Femur (tissue), 1 donor: Measurements from ENCODE around the gene SYCE3.
"Not testable (repeated sequence)": the region's sequence is repeated elsewhere in the genome, so short reads cannot be mapped to it uniquely, and the experiment has no call there.

Source experiments
- DNase-seq: peaks from one replicate; pipeline ENCODE4 v3.0.0-alpha.2; 2017

The SYCE3 gene

DNA sequence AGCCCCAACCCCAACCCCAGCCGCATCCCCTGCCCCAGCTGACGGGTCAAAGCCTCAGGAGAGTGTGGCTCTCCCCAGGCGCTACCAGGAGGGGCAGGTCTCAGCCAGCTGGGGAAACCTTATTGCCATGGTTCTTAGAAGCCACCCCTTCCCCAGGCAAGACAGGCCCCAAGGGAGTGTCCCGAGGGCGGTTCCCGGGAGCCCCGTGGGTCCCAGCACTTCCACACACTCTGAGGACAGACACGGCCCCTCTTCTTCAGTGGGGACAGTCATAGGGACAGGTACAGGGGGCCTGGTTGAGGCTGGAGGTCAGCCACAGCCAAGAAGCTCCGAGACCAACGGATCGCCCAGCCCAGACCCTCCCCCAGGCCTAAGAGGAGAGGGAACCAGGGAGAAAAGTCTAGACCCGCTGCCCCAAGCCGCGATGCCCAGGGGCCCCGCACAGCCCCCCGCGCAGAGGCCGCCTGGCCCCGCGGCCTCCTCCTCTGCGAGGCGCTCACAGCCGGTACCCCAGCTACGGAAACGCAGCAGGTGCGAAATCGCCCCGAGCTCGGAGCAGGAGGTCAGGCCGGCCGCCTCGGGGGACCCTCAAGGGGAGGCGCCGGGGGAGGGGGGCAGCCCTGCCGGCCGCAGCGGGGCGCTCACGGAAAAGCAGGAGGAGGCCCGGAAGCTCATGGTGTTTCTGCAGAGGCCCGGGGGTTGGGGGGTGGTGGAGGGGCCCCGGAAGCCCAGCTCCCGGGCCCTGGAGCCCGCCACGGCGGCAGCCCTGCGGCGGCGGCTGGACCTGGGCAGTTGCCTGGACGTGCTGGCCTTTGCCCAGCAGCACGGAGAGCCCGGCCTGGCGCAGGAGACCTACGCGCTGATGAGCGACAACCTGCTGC is 14.4 kb downstream of the SYCE3 start:
- DNase-seq = no peak

GRCh38 chr22:50547263-50547985 is 15.3 kb downstream of the SYCE3 start:
- no peak for DNase-seq

GRCh38 chr22:50546326-50547262 is 16.1 kb downstream of the SYCE3 start:
- DNase-seq = no peak

DNA sequence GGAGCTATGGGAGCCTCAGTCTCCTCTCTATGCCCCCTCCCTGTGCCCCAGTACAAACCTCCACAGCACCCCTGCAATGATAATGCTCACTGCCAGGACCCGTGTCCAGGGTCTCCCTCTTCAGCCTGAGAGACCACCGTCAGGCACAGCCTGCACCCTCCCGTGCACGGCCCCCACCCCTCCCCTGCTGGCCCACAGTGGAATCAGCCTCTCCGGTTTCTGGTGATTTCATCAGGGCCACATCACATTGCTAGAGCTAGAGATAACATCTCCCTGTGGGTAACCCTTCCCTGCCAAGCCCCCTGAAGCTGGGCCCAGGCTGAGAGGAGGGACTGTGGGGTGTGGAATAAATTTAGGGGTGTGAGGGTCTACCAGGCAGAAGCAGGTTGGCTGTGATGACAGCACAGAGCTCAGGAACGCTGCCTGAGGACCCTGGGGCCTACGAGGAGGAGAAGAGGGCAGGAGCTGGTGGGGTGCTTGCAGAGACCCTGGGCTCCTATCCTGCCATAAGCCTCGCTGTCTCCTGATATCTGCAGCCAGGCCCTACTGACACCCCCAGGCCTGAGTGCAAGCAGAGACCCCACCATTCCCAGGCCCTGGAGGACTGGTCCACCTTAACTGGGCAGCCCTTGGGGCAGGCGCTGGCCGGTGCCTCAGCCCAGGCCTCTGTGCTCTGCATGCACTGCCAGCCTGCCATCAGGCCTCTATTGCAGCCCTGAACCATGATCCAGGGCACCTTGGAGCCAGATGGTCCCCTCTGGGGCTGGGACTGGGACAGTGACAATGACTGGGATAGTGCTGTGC is 17.0 kb downstream of the SYCE3 start, which contains the start of gene KLHDC7B:
Gene KLHDC7B, plus strand, starts transcription at position 378 of the 804 bp plus-strand sequence. Its CDS starts 345 bp downstream, at position 723.
- DNase-seq = no peak

GRCh38 chr22:50544746-50545253 is 17.9 kb downstream of the SYCE3 start:
- DNase-seq = no peak

DNA sequence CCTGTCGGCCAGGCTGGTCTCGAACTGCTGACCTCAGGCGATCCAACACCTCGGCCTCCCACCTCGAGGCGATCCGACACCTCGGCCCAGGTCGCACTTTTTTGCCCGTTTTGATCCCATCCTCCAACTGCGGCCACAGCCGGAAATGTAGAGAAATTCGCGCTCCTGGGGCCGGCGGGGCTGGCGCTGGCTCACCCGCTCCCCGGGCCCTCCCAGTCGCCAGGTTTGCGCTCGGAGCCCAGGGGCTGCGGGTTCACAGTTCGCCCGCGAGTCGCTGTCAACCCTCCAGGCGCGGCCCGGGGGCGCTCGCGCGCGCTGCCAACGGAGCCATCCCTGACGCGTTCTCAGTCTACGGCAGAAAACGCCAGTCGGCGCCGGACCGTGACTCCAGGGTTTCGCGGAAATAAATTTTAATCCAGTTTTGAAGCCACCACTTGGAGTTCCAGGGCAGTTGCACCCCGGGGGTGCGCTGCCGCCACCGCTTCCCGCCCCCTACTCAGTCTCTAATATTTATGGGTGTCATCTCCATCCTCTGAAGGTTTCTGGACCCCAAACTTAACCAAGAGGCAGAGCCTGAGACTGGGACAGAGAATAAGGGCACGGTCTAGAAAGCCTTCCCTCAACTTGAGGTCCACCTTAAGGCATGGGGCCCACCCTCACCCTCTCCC is 18.5 kb downstream of the SYCE3 start:
- peak; percentile 77 for DNase-seq

GRCh38 chr22:50542416-50542927 is 20.2 kb downstream of the SYCE3 start:
- DNase-seq = no peak

DNA sequence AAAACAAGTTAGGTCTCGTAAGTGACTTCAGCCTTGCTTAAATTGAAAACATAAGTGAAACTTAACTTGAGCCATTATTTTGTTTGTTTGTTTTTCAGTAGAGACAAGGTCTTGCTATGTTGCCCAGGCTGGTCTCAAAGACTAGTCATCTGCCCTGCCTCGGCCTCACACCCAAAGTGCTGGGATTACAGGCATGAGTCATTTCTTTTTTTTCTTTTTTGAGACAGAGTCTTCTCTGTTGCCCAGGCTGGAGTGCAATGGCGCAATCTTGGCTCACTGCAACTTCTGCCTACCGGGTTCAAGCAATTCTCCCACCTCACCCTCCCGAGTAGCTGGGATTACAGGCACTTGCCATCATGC is 21.1 kb downstream of the SYCE3 start:
- DNase-seq = not testable (repeated sequence)

- no peak for DNase-seq
Measured at GRCh38 chr22:50540381-50540780, 22.3 kb downstream of the SYCE3 start.

GRCh38 chr22:50537765-50538164 is 25.0 kb downstream of the SYCE3 start:
- no peak for DNase-seq

GRCh38 chr22:50536226-50536625 is 26.5 kb downstream of the SYCE3 start:
- no peak for DNase-seq

- no peak for DNase-seq
Measured at GRCh38 chr22:50535113-50535512, 27.6 kb downstream of the SYCE3 start.

- DNase-seq = peak; percentile 27
Measured at GRCh38 chr22:50533856-50534711, 28.6 kb downstream of the SYCE3 start.

GRCh38 chr22:50532824-50533796 is 29.6 kb downstream of the SYCE3 start:
- DNase-seq = no peak

GRCh38 chr22:50531962-50532674 is 30.6 kb downstream of the SYCE3 start:
- peak; percentile 84 for DNase-seq

DNA sequence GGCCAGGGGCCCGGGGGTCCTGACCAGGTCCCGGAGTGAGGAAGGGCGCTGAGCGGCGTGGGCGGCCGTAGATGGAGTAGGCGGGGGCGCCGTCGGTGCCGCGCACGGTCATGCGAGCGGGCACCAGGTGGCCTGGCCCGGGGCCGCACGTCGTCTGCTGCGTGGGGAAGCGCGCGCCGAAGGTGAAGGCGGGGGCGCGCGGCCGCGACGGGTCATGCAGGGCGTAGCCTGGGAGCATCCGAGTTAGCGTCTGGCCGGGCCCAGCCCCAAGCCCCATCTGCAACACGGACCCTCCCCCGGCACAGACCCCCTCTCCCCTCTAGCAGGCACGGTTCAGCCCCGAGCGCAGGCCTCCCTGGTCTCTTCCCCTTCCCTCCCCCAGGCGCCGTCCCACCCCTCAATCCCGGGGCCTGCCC is 31.2 kb downstream of the SYCE3 start:
- DNase-seq = peak; percentile 50

DNA sequence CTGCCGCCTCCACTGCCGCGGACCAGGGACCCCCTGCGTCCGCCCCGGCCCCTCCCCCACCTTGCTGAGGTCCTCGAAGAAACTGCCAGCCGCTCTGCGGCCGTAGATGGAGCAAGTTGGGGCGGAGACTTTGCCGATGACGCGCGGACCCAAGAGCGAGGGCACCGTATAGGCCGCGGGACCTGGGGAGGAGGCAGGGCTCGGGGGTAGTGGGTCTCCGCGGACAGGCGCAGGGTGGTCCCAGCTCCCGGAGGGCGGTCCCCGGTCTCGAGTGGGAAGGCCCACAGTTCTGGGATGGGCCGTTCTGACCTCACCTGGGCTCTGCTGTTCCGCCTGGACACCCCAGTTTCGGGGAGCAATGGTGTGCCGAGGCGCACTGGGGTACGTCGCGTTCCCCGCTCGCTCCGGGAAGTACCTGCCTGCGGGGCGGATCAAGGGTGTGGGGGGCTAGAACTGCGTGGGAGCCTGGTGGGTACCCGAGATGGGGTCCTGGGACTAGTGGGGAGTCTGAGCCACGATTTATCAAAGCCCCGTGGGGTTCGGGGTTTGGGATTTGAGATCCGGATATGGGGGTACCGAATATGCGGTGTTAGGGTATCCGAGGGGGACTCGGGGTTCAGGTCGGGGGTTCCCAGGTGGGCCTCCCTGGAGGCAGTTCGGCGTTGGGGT is 31.7 kb downstream of the SYCE3 start:
- DNase-seq = peak; percentile 86

DNA sequence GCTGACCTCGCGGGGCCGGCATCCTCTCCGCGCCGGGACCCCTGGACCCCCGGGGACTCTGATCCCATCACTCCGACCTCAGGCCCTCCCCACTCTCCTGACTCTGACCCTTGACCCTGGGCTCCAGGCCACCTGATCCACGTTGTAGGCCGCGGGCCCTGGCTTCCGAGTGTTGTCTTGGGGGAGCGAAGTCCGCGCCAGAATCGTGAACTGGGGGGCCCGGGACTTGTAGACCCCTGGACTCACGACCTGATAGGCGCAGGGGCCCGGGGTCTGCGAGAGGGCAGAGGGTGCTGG is 32.2 kb downstream of the SYCE3 start:
- no peak for DNase-seq
